Skin of body (tissue), 2 donors: ENCODE data around the gene SCD. TPM values are rescaled to one million over a fixed set of nuclear protein-coding genes. Genes with fewer than 3 reads are reported as not detected.

ENCODE experiments used
- DNase-seq: peaks from one replicate; lab custom pipeline; 2025; lab: John Stamatoyannopoulos, UW
- total RNA-seq: library from RNA; depleted of rRNA; stranded (reverse); fragments of >200 nt; gene quantifications from one replicate; pipeline ENCODE4 v1.2.3, GENCODE V29; 2014

The SCD gene
- total RNA-seq, 1 donor from 2014 or later, result 908 TPM

GRCh38 chr10:100340948-100341847 lies 5.8 kb upstream of the SCD start:
- no peak for DNase-seq

GRCh38 chr10:100341953-100342626 lies 4.9 kb upstream of the SCD start:
- DNase-seq, result no peak

GRCh38 chr10:100342627-100342972 lies 4.4 kb upstream of the SCD start:
- no peak for DNase-seq

- DNase-seq, result no peak
Measured at GRCh38 chr10:100344241-100344788, 2.7 kb upstream of the SCD start.

DNA sequence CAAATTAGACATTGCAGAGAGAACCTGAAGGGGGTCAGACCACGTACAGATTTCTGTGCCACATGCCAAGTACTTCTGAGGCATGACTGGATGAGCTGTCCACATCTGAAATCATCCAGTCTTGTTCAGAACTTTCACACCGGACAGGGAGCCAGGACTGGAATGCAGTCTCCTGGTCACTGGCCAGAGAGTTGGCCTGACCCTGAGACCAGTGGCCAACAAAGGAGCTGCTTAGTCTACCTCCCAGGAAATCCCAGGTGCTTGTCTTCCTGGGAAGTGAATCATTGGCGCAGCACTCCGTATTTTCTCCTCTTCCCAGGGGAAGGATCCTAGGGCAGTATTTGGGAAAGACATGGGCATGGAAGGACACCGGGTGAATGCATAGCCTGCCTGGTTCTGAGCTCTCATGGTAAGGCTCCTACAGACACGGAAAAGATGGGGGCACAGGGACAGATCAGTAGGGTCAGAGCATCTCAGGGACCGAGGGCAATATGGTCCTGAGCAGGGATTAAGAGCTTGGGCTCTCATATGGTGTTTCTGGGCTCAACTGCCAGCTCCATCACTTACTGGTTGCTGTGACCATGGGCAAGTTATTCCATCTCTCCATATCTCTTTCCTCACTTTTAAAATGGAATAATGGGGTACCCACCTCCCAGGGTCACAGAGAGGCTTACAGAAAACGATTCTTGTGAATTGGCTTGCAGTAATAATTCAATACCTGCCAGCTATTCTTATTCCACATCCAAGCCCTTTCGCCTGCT lies 1.3 kb upstream of the SCD start:
- DNase-seq, result no peak

- DNase-seq, result peak; percentile 33
Measured at GRCh38 chr10:100346351-100346764, 675 bp upstream of the SCD start.

GRCh38 chr10:100347568-100348195 lies 649 bp downstream of the SCD start:
- DNase-seq, result no peak

DNA sequence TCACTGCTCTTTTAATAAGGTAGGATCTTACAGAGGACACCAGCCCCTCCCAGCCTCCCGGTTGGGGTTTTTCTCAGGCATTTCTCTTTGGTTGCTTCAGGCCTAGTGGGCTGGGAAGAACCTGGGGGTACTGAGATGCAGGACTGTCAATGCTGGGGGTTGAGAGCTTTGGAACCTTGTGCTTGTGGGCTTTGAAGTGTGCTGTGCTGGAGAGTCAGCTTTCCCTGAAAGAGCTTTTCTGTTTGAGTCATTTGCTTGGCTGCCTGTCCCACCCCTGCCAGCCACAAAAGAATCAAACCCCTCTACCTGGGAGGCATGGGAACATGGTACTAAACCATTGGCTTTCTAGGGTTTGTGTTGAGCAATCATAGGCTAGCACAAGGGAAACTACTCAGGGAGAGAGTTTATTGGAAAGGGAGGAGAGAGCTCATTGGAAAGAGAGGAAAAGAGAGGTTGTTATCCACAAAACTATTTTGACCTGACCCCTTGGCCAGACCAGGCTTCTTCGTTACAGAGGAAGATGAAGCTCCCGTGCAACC lies 1.4 kb downstream of the SCD start:
- DNase-seq, result no peak

GRCh38 chr10:100349087-100349486 lies 2.1 kb downstream of the SCD start:
- DNase-seq, result no peak

DNA sequence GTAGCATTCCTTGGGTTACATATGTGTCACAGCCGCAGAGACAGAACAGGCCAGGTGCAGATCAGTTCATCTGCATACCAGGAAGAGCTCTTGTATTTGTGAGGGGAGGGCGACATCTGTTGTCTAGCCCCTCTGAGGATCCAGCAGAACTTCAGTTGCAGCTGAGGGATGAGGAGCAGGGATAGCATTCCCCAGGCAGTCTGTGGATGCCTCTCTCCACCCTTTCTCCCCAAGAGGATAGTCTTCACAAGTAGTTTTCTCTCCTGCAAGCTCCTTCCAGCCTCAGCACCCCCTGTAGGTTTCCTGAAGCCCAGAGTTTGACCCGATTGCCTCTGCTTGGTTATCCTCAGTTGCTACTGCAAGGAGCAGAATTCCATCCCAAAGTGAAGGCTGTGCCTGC lies 2.6 kb downstream of the SCD start:
- no peak for DNase-seq

DNA sequence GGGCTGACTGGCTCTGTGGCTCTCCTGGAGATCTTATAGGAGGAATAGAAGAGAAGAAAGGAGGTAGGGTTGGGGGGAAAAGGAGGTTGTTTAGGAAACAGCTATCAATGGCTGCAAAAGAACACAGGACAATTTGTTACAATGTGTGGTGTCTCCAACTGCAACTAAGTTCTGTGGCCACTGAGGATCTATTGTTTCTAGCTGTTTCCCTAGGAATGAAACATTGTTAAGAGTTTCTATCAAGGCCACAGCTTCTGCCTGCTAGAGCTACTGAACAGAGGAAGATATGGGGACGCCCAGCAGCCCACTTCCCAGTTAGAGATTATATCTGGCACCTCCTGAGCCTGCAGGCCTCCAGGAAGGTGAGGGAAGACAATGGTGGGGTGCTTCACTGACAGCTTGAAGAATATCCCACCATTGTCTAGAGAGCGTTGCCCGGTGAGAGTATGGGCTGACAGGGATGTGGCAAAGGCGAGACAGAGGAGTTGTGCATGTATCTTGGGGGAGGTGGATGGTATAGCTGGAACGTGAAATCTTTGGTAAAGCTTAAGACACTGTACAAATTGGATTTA lies 4.0 kb downstream of the SCD start:
- DNase-seq, result no peak

DNA sequence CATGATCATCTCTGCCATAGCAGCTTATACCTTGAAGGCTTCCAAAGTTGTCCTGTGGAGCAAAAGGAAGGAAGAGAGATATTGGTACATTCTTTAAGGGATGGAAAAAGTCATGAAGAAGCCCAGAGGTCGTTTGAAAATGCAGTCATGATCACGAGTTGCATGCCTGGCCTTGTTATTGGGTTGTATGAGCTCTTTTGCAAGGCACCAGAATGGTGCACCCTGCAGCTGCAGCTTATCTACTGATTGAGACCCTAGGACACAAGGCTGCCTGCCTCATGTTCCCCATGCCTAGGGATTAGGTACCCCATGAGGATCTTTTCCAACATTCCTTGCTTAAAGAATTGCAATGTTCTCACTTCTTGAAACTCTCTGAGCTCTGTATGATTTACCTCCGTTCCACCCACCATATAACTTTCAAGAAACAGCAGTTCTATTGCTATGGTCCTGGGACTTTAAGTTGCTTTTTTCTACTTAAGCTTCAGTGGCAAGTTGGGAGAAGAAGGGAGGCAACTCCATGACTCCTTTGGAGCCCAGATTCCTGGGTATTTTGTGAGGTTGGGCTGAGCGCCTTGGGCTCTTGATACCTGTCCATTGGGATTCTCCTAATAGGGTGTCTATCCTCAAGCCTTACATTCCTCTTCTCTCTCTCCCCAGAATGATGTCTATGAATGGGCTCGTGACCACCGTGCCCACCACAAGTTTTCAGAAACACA lies 6.9 kb downstream of the SCD start:
- DNase-seq, result no peak

- DNase-seq, result no peak
Measured at GRCh38 chr10:100355086-100355485, 8.1 kb downstream of the SCD start.

DNA sequence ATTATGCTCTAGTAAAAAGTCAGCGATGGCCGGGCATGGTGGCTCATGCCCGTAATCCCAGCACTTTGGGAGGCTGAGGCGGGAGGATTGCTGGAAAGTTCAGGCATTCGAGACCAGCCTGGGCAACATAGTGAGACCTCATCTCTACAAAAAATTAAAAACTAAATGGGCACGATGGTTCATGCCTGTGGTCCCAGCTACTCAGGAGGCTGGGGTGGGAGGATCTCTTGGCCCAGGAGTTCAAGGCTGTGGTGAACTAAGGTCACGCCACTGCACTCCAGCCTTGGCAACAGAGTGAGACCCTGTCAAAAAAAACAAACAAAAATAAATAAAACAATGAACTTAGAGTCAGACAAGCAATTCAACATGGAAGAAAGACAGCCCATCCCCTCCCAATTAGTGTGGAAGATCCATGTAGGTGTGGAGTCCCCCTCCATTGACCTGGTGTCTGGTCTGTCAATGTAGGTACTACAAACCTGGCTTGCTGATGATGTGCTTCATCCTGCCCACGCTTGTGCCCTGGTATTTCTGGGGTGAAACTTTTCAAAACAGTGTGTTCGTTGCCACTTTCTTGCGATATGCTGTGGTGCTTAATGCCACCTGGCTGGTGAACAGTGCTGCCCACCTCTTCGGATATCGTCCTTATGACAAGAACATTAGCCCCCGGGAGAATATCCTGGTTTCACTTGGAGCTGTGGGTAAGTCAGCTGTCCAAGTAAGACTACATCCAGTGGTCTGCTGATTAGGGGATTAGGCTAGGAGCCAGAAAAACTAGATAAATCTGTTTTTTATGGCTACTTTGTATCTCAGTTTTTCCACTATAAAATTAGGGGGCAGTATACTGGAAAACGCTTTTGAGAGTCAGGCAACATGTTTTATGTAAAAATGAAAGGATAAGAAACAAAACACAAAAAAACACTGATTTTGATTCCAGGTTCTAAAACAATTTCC lies 9.3 kb downstream of the SCD start:
- DNase-seq, result no peak

GRCh38 chr10:100357059-100357858 lies 10.2 kb downstream of the SCD start:
- DNase-seq, result no peak

- no peak for DNase-seq
Measured at GRCh38 chr10:100359030-100359432, 12.0 kb downstream of the SCD start.

DNA sequence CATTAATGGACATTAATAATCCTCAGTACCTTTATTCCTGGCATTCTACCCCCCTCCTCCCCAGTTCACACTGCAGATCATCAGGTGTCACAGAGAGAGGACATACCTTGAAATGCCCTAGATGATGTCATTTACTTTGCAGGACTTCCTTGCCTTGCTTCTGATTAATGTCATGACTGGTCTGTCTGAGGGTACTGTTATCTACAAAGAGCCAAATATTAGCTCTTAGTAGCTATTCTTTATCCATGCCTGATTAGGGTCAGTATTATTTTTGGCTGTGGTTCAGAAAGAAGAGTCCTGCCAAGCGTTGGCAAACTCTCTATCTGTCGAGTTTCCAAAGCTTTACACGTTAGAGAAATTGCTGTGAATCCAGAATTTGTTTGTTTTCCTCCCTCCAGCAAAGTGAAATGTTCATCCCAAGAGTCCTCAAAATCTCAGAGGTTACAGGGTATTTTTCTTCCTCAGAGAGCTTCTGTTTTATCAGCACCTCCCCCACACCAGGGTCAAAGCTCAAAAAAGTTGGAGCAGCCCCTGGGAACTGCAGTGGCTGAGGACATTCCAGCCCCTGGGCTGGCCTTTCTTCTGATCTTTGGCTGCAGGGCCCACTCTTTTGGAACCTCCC lies 12.6 kb downstream of the SCD start:
- no peak for DNase-seq

DNA sequence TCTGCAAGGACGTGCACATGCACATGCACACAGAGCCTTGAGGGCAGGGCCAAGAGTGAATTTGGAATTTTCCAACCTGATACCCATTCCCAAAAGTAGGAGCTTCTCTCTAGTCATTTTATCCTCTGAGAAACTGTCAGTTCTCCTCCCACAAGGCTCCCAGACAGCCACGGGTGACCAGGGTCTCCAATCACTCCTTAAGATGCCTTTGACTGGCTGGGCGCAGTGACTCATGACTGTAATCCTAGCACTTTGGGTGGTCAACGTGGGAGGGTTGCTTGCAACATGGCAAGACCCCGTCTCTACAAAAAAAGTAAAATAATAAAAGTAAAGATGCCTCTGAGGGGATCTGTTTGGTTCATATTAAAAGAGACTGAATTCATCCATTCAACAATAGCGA lies 13.2 kb downstream of the SCD start:
- DNase-seq, result no peak
